HG03097 (cell line): ENCODE measurements around the gene HUNK.
"Not testable (repeated sequence)": the region's sequence is repeated elsewhere in the genome, so short reads cannot be mapped to it uniquely, and the experiment has no call there.

Experiments
- ATAC-seq: cut with Tn5 transposase; IDR thresholded peaks from one replicate; pipeline ENCODE4 v1.9.1; 2021; ENCODE audit not compliant: unreplicated experiment, low FRiP score

The HUNK gene

GRCh38 chr21:31946876-31947550, 74.2 kb downstream of the HUNK start:
- not testable (repeated sequence) for ATAC-seq

GRCh38 chr21:31948676-31949075, 75.9 kb downstream of the HUNK start:
- ATAC-seq, result no peak

GRCh38 chr21:31952828-31953227, 80.0 kb downstream of the HUNK start:
- no peak for ATAC-seq

GRCh38 chr21:31957631-31958030, 84.8 kb downstream of the HUNK start:
- ATAC-seq, result no peak

GRCh38 chr21:31959881-31960280, 87.1 kb downstream of the HUNK start:
- no peak for ATAC-seq

GRCh38 chr21:31961027-31961426, 88.2 kb downstream of the HUNK start:
- ATAC-seq, result no peak

GRCh38 chr21:31961704-31962103, 88.9 kb downstream of the HUNK start:
- ATAC-seq, result no peak

GRCh38 chr21:31964692-31965091, 91.9 kb downstream of the HUNK start:
- ATAC-seq, result no peak

GRCh38 chr21:31967334-31967733, 94.5 kb downstream of the HUNK start:
- no peak for ATAC-seq

- ATAC-seq, result no peak
These were observed 99.8 kb downstream of the HUNK start for GRCh38 chr21:31972622-31973021.

GRCh38 chr21:31973402-31973944, 100.7 kb downstream of the HUNK start:
- no peak for ATAC-seq

GRCh38 chr21:31974454-31974985, 101.7 kb downstream of the HUNK start:
- no peak for ATAC-seq

- no peak for ATAC-seq
These were observed 102.7 kb downstream of the HUNK start for GRCh38 chr21:31975491-31975890.

- ATAC-seq, result no peak
These were observed 105.0 kb downstream of the HUNK start for GRCh38 chr21:31977816-31978215.

- no peak for ATAC-seq
These were observed 110.3 kb downstream of the HUNK start for GRCh38 chr21:31983120-31983519.

GRCh38 chr21:31983554-31983953, 110.7 kb downstream of the HUNK start:
- no peak for ATAC-seq

GRCh38 chr21:31985398-31985797, 112.6 kb downstream of the HUNK start:
- no peak for ATAC-seq

- ATAC-seq, result no peak
These were observed 113.4 kb downstream of the HUNK start for GRCh38 chr21:31986035-31986856.

GRCh38 chr21:31987696-31988095, 114.9 kb downstream of the HUNK start:
- ATAC-seq, result no peak

GRCh38 chr21:31988492-31989290, 115.9 kb downstream of the HUNK start:
- ATAC-seq, result no peak
